Activated CD8-positive, alpha-beta memory T cell treated with anti-CD3 and anti-CD28 coated beads, Interleukin-2, amount 50 U/mL, for 1 hour (primary cell): ENCODE measurements around the gene CD82.
"Not testable (repeated sequence)": the region's sequence is repeated elsewhere in the genome, so short reads cannot be mapped to it uniquely, and the experiment has no call there.

ENCODE experiments used
- DNase-seq: peaks from one replicate; pipeline ENCODE4 v3.0.0-alpha.2; 2020; ENCODE audit errors: extremely low read depth

Gene CD82

DNA sequence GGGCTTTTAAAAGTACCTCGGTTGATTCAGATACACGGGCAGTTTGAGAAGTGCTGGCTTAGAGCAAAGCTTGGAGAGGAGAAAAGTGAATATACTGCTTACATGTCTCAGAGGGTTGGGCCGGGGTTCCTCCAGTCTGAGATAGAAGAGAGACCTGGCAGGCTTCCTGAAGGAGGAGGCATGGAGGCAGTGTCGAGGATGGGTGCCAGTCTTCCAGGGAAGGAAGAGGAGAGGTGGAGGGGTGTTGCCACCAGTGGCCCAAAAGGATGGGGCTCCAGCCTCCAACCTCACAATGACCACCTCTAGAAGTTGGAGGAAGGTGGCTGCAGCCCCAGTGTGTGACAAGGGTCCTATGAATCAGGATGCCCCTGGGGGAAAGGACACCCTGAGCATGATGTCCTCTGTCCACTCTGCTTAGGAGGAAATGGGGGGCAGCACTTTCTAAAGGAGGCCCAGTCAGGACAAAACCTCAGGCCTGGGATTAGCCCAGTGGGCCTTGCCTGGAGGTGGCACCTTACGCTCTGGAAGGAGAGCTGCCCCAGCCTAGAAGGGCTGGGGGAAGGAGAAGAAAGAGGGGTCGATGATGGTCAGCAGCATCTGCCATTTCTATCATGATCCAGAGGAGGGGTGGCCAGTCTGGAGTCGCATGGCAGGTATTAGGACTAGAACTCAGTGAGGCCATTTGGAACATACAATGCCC, 65.2 kb downstream of the CD82 start:
- DNase-seq = no peak

DNA sequence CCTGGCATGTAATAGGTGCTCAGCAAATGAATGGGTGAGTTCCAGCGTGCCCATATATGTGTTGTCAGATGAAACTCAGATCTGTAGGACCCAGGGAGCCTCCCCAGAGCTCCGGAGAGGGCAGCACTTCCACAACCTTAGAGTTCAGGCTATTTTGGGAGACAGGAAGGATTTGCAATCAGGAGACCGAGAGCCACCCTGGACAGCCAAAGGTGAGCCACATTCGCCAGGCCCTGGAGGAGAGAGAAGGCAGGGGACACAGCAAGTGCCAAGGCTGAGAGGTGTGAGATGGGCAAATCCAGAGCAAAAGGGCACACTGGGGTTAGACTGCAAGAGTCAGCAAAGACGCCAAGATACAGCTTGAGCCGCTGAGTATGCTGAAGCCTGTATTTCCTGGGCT, 66.4 kb downstream of the CD82 start:
- no peak for DNase-seq

DNA sequence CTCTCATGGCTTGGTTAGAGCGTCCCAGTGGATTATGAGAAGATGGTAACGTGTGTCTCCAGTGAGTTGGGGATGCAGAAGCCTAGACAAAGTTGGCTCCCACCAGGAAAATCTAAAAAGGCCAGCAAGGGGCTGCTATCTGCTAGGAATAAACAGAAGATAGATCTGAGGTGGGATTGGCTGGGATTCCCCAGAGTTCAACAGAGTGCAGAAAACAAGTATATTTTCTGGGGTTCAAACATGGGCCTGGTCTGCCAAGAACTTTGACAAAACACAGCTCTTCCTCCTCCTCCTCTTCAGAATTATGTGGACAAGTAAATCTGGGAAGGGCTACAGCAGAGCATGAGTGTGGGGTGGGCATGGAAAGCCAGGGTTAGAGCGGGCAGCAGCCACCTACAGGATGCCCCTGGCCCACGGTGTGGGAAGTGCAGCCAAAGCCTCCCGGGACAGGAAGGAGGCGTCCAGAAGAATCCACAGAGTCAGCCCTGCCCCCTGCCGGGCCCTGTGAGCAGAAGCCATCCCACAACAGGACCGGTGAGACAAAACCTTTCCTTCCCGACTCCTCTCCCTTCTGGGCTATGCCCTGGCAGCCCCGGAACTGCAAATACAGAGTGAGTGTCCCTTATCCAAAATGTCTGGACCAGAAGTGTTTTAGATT, 67.1 kb downstream of the CD82 start:
- DNase-seq = no peak

DNA sequence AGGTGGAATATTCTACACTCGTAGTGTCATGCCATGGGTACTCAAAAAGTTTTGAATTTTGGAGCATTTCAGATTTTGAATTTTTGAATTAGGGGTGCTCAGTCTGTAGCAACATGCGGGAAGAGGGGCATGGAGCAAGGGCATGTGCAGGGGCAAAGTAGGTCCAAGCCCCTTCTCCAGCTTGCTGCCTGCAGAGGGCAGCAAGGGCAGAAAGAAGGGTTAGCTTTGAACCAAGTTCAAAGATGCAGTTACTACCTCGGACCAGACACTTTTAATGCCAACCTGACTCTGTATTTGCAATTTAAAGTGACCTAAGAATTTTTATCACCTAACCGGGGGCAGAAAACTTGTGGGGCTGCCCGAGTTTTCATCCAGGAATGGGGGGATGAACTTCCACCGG, 68.2 kb downstream of the CD82 start:
- DNase-seq = no peak

DNA sequence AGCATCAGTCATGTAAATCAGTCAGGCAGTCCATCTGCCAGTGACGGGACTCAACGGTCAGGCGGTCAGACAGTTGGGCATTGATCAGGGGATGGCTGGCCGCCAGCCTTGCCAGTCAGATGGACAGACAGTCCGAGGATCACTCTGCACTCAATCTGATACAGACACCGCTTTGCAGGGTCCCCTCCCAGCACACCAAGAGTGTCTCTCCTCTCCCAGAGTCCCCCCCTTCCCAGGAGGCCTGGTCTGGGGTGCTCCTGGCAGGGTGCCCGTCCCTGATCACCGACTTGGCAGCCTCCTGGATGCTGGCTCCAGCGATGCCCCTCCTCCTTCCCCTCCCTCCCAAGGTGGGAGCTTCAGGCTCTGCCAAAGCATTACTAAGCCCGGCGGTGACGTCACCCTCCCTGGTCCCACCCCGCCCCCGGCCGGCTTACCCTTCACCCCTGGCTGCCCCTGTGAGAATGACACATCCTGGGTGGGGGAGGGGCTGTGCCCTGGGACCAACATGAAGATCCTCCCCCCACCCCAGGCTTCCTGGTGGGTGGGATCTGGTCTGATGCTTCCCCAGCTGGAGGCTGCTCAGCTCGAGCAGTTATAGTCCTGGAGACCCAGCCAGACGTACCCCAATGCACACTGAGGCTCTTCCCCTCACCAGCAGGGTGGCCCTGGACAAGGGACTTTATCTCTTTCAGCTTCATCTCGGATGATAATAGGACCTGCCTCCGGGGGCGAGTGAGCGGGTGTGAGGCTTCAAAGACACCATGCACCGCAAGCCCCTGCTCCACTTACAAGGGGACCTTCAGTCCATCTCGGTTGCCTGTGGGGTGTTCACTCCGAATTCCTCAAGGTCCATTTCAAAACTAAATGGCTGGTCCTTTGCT, 69.2 kb downstream of the CD82 start:
- DNase-seq = no peak

DNA sequence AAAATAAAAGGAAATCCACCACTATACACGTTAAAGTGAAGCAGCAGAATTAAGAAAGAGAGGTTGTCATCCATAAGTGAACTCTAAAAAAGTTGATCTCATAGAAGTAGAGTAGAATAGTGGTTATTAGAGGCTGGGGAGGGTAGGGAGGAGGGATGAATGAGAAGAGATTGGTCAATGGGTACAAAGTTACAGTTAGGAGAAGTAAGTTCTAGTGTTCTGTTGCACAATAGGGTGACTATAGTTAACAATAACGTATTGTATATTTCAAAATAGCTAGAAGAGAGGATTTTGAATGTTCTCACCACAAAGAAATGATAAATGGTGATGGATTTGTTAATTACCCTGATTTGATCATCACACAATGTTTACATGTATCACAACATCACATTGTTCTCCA, 72.0 kb downstream of the CD82 start:
- no peak for DNase-seq

DNA sequence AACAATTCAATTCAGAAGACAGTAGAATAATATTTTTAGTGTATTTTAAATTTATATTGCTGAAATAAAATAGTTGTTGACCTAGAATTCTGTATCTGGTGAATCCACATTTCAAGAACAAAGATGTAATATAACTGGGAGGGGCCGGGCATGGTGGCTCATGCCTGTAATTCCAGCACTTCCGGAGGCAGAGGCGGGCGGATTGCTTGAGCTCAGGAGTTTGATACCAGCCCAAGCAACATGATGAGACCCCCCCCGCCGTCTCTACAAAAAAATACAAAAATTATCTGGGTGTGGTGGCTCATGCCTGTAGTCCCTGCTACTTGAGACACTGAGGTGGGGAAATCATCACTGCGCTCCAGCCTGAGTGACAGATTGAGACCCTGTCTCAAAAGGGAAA, 72.6 kb downstream of the CD82 start:
- DNase-seq = no peak

DNA sequence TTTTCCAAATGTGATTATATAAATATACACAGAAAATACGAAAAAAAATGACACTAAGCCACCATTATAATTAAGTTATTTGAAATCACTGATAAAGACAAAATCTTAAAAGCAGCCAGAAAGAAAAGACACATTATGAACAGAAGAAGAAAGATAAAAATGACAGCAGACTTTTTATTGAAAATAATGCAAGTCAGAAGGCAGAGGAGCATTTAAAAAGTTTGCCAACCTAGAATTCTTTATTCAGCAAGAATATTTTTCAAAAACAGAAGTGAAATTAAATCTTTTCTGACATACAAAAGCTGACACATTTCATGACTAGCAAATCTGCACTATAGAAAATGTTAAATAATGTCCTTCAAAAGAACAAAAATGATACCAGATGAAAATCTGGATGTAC, 77.8 kb downstream of the CD82 start:
- DNase-seq = no peak

DNA sequence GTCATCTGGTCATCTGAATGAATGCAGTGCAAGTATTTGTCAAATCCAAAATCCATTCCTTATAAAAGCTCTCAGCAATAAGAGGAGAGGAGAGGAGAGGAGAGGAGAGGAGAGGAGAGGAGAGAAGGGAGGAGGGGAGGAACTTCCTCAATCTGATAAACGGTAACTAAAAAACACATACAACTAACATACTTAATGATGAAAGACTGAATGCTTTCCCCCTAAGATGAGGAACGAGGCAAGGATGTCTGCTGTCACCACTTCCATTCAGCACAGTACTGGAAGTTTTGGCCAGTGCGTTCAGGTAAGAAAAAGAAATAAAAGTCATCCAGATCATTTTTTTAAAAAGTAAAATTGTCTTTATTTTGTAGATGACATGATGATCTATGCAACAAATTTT, 80.4 kb downstream of the CD82 start:
- no peak for DNase-seq

DNA sequence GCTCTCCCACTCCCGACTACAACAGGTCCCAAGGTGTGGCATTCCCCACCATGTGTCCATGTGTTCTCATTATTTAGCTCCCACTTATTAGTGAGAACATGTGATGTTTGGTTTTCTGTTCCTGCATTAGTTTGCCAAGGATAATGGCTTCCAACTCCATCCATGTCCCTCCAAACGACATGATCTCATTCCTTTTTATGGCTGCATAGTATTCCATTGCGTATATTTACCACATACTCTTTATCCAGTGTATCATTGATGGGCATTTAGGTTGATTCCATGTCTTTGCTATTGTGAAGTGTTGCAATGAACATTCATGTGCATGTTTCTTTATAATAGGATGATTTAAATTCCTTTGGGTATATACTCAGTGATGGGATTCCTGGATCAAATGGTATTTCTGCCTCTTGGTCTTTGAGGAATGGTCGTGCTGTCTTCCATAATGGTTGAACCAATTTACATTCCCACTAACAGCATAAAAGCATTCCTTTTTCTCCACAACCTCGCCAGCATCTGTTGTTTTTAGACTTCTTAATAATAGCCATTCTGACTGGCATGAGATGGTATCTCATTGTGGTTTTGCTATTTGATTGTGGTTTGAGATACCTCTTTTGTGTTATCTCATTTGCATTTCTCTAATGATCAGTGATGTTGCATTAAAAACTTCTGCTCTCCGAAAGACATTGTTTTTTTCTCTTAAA, 81.9 kb downstream of the CD82 start:
- DNase-seq = not testable (repeated sequence)

DNA sequence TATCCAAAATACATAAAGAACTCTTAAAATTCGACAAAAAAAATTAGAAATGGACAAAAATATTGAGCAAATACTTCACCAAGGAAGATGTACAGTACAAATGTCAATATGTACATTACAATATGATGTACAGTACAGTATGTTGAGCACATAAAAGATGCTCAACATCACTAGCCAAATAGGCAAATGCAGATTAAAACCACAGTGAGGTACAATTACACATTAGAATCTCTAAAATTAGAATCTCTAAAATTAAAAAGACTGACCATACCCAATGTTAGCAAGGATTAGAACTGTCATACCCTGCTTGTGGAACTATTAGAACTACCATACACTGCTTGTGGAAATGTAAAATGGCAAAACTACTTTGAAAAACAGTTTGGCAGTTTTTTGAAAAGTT, 82.6 kb downstream of the CD82 start:
- no peak for DNase-seq

DNA sequence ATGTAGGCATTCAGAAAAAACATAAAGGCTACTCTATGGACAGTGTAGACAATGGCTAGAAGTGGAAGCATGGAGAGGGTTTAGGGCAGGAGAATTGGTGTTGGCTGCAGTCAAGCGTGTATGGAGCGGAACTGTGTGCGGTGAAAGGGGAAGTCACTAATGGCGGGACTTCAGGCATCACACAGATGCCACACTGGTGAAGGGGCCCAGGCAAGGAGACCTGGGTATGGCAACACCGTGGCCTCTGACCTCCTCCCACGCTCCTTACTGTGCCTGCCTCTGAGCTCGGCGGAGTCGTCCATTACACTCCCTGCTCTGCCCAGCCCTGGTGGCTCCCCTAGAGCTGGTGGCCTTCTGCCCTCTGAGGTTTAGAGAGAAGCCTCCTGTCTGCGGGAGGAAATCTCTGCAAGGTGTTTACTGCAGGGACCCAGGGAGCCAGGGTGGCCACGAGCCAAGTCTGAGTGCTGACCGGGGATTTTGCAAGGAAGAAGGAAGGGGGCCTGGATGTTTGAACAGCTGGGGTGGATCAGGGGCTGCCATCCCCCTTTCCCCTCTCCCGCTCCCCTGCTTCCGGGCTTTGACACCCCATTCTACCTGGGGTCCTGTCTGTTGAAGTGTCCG, 86.2 kb downstream of the CD82 start:
- no peak for DNase-seq

DNA sequence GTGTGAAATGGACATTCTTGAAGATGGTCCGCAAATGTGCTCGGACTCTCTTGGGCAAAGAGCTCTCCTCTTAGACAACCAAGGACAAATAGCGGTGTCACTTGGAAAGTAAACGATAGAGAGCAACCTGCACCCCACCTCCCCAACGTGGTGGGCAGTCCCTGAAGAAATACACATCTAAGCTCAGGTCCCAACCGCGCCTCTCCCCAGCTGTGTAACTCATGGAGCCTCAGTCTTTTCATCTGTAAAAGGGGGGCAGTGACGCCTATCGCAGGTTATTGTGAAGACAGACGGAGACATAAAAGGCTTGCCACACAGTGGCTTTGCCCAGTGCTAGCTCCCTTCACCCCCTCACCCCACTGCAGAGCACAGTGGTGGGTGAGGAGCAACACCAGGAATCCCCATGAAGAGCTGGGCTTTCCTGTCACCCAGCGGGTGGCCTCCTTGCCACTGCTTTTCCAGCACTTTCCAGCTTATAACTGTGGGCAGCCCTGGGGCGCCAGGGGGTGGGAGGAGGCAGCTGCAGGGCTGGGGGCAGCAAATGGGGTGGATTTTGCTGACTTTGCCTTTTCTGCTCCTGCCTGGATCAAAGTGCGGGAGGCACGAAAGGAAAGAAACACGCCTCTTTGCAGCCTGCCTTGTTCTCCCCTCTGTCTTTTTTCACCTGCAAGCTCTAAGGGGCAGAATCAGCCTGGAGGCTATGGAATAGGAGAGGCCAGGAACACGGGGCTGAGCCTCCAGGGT, 87.6 kb downstream of the CD82 start:
- no peak for DNase-seq

DNA sequence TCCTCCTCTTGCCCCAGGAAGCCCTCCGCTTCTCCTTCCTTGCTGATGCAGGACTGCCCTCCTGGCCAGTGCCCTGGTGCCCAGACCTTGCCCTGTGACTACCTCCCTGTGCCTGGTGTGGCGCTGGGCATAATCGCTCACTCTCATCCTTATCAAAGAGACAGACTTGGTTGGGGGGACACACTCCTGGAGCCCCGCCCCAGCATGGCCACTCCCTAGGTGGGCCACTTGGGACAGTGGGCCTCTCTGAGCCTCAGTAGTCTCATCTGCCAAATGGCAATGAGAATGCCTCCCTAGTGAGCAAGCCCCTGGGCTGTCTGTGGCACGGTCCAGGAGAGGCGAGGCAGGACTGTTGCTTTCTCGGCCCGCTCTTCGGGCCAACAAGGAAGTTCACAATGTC, 88.6 kb downstream of the CD82 start:
- DNase-seq = no peak

DNA sequence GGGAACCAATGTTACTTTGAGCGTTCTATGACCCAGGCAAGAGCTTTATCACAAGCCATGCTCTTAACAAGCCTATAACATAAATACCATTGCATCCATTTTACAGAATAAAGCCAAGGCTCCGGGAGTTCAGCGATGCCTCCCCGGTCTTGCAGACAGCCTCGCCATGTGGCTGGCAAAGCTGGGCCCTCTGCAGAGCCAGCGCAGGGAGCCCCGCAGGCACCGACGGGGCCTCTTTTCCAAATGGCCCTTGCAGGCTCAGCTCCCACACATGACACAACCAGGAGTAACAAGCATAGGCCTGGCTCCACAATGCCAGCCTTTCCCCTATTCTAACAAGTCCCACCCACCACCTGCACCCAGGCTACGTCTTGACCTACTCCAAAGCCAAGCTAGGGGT, 89.1 kb downstream of the CD82 start:
- no peak for DNase-seq

DNA sequence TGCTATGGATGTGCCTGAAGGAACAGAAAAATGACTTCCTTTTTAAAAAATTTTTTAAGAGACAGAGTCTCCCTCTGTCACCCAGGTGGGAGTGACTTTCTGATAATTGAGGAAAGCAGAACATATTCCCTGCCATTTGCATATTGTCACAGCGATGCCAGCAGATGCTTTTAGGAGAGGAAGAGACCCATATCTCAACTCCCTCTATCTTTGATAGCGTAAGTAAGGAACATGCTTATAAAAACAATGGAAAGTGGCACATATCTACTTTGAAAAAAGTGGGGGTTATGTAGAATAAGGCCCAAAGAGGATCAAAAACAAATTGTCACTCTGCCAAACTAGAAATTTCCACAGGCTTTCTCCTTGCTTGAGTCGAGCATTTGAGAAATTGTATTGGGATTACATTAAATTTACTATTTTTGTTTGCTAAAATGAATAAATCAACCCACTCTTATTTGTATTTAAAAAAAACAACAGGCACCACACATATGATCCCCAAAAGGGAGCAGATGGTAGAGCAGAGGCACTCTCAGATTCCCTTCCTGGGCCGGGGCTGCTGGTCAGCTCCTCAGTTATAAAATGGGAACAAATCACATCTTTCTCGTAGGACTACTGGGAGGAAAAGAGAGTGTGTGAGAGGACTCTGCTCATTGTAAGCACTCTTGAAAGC, 92.5 kb downstream of the CD82 start:
- DNase-seq = no peak

DNA sequence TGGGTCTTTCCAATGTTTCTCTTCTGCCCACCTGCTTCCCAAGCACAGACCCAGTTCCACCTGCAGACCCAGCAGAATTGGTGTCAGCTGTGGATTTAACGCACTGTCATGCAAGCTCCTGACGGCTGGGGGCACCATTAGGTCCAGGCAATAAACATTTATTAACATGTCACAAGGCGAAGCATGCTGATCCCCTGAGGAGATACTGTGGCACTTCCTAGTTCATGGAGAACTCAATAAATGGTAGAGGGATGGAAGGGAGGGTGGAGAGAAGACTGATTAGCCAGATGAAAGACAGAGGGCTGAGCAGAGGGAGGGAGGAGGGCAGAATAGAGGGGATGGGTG, 93.0 kb downstream of the CD82 start:
- DNase-seq = no peak

DNA sequence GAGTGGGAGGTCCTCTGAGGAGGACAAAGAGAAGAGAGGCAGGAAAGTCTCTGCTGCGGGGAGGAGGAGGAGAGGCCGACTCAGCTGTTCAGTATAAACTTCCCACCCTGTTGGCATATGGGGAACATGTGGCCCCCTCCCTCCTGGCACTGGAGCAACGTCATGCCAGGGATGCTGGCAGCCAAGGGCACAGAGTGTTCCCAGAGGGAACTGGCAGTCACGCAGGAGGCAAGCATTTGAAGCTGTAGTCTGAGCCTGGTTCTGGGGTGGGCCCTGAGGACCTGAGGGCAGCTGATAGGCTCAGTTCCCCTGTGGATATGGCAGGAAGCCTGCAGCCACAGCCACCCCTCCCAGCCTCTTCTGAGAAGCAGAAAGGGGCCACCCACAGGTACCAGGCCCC, 94.2 kb downstream of the CD82 start:
- no peak for DNase-seq

DNA sequence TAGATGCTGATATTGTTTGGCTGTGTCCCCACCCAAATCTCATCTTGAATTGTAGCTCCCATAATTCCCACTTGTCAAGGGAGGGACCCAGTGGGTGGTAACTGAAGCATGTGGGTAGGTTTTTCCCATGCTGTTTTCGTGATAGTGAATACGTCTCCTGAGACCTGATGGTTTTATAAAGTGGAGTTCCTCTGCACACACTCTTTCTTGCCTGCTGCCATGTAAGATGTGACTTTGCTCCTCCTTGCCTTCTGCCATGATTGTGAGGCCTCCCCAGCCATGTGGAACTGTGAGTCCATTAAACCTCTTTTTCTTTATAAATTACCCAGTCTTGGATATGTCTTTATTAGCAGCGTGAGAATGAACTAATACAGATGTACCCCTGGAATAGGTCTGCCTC, 95.1 kb downstream of the CD82 start:
- not testable (repeated sequence) for DNase-seq

DNA sequence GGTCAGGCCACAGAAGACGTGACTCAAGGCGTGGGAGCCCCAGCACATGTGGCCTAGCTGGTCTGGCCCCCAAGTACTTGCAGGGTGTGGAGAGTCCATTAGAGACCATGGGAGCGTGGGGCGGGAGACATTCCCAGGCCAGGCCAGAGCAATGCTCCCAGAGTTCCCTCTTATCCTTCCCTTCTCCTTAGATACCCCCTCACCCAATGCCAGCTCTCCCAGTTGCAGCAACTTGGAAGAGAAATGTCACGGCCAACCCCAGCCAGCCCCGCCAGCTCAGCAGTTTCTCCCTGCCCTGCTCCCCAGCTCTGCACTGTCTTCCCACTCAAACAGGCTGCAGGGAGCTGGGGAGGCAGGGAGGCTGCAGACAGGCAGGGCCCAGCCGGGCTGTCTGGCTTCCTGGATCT, 95.9 kb downstream of the CD82 start:
- no peak for DNase-seq
